ENCODE data around the gene MOGAT1.

- TF ChIP-seq CTCF (IDR thresholded peaks at IDR 0.05; ENCODE audit: insufficient read depth, low read depth, low read length) (no peak), EZH2 (IDR thresholded peaks at IDR 0.05; ENCODE audit: insufficient read depth, low read length) (no peak)
These were observed 48.5 kb upstream of the MOGAT1 start for GRCh38 chr2:222622910-222623309.
